ENCODE results near the gene AKNAD1. TPM values are rescaled to one million over a fixed set of nuclear protein-coding genes. Genes with fewer than 3 reads are reported as not detected.

Gene AKNAD1
- total RNA-seq, 4 donors from 2014 or later, result not detected

GRCh38 chr1:108779455-108779854 lies 77.4 kb downstream of the AKNAD1 start:
- in situ Hi-C loops (cut with MboI; ENCODE audit: low pct_ligation_motif_present in 1 of 4, low pct_unique_long_range_greater_than_20kb in 1 of 4, low sequenced_read_pairs in 3 of 4), result no loop called here

GRCh38 chr1:108777839-108778238 lies 79.1 kb downstream of the AKNAD1 start:
- TF ChIP-seq EP300 (IDR thresholded peaks at IDR 0.05; ENCODE audit: low read depth), result no peak
- Histone ChIP-seq H3K27me3 (no peaks in the 10 kb centered on the region), H3K4me3 (no peak overlapping the region), H3K9me3 (no peaks in the 10 kb centered on the region), H3K27ac (no peak overlapping the region), H3K36me3 (peaks cover 0 to 55% (median 23%) of the 10 kb centered on the region in 4 donors), H3K4me1 (no peaks in the 10 kb centered on the region)
- in situ Hi-C loops (cut with MboI; ENCODE audit: low pct_ligation_motif_present in 1 of 4, low pct_unique_long_range_greater_than_20kb in 1 of 4, low sequenced_read_pairs in 3 of 4) (no loop called here), intact Hi-C loops (cut with DNase I; ENCODE audit: low total_unique reads) (no loop called here)
- DNase-seq, result no peak

More at GRCh38 chr1:108779455-108779854, 77.4 kb downstream of the AKNAD1 start:
- Histone ChIP-seq H3K27me3 (no peaks in the 10 kb centered on the region), H3K36me3 (peaks cover 0 to 56% (median 22%) of the 10 kb centered on the region in 4 donors), H3K27ac (no peak overlapping the region), H3K4me3 (no peak overlapping the region), H3K4me1 (no peaks in the 10 kb centered on the region), H3K9me3 (peaks cover 0 to under 1% of the 10 kb centered on the region in 2 donors)
- intact Hi-C loops (cut with DNase I; ENCODE audit: low total_unique reads), result no loop called here
- TF ChIP-seq POLR2AphosphoS5 (IDR thresholded peaks at IDR 0.05), result no peak
- no peak for TF ChIP-seq POLR2A (IDR thresholded peaks at IDR 0.05)
- no peak for TF ChIP-seq EP300 (IDR thresholded peaks at IDR 0.05; ENCODE audit: low read depth)
- TF ChIP-seq CTCF (IDR thresholded peaks at IDR 0.05), result no peak
- no peak for DNase-seq

- no peak for DNase-seq
- TF ChIP-seq CTCF (IDR thresholded peaks at IDR 0.05) (no peak), POLR2A (IDR thresholded peaks at IDR 0.05) (no peak), EP300 (IDR thresholded peaks at IDR 0.05; ENCODE audit: low read depth) (no peak), POLR2AphosphoS5 (IDR thresholded peaks at IDR 0.05) (no peak)
- no peak overlapping the region for H3K4me3 ChIP-seq
- H3K27me3 ChIP-seq, result no peaks in the 10 kb centered on the region
- in situ Hi-C loops (cut with MboI; ENCODE audit: low pct_ligation_motif_present in 1 of 4, low pct_unique_long_range_greater_than_20kb in 1 of 4, low sequenced_read_pairs in 3 of 4), result loop anchor here in 1 of 4 donors (10.0 kb wide), 1 partner anchor 157 kb away; no protein-coding TSS in a partner anchor
- no peaks in the 10 kb centered on the region for H3K4me1 ChIP-seq
- 66 to 91% methylated on average over 2 to 3 of the region's 3 CpGs for WGBS, 2 donors (ENCODE audit: low coverage in 1 of 2)
- peaks cover 0 to 38% (median 12%) of the 10 kb centered on the region in 4 donors for H3K36me3 ChIP-seq
- no peaks in the 10 kb centered on the region for H3K9me3 ChIP-seq
- no peak overlapping the region for H3K27ac ChIP-seq
- intact Hi-C loops (cut with DNase I; ENCODE audit: low total_unique reads), result no loop called here
Measured at GRCh38 chr1:108767708-108768107, 89.2 kb downstream of the AKNAD1 start.

GRCh38 chr1:108767115-108767514 lies 89.8 kb downstream of the AKNAD1 start:
- H3K9me3 ChIP-seq, result no peaks in the 10 kb centered on the region
- no peak overlapping the region for H3K27ac ChIP-seq
- DNase-seq, result no peak
- TF ChIP-seq EP300 (IDR thresholded peaks at IDR 0.05; ENCODE audit: low read depth) (no peak), POLR2A (IDR thresholded peaks at IDR 0.05) (no peak), CTCF (IDR thresholded peaks at IDR 0.05) (no peak), POLR2AphosphoS5 (IDR thresholded peaks at IDR 0.05) (no peak)
- no peaks in the 10 kb centered on the region for H3K4me1 ChIP-seq
- in situ Hi-C loops (cut with MboI; ENCODE audit: low pct_ligation_motif_present in 1 of 4, low pct_unique_long_range_greater_than_20kb in 1 of 4, low sequenced_read_pairs in 3 of 4) (loop anchor here in 1 of 4 donors (10.0 kb wide), 1 partner anchor 158 kb away; no protein-coding TSS in a partner anchor), intact Hi-C loops (cut with DNase I; ENCODE audit: low total_unique reads) (no loop called here)
- WGBS, 2 donors (ENCODE audit: low coverage in 1 of 2), result 57 to 64% methylated on average over 1 of the region's 1 CpG
- peaks cover 0 to 41% (median 12%) of the 10 kb centered on the region in 4 donors for H3K36me3 ChIP-seq
- no peaks in the 10 kb centered on the region for H3K27me3 ChIP-seq
- no peak overlapping the region for H3K4me3 ChIP-seq

Other genes with a start within 250 kb of the AKNAD1 start
- gene HENMT1, start 196.0 kb downstream of the AKNAD1 start, total RNA-seq, result 1 to 10 TPM in 2 of 4 donors, not detected in 2; 4.8 to 5.1 TPM
- 10 to 100 TPM; 11.7 to 56.4 (median 39.2) TPM for gene PRPF38B, start 164.8 kb downstream of the AKNAD1 start, total RNA-seq
- gene FNDC7, start 144.2 kb downstream of the AKNAD1 start, total RNA-seq, result not detected
- gene STXBP3, start 110.4 kb downstream of the AKNAD1 start, total RNA-seq, result 100 to 1,000 TPM in 1 of 4 donors, 10 to 100 TPM in 3; 33.3 to 134 (median 76.3) TPM
- gene GPSM2, start 19.9 kb upstream of the AKNAD1 start, total RNA-seq, result 10 to 100 TPM in 3 of 4 donors, 1 to 10 TPM in 1; 9.7 to 31.0 (median 23.8) TPM
- gene CLCC1, start 106.4 kb upstream of the AKNAD1 start, total RNA-seq, result 10 to 100 TPM; 13.0 to 21.9 (median 18.2) TPM
- 10 to 100 TPM in 2 of 4 donors, 1 to 10 TPM in 2; 6.7 to 12.1 (median 9.7) TPM for gene WDR47, start 185.0 kb upstream of the AKNAD1 start, total RNA-seq
- 10 to 100 TPM in 3 of 4 donors, 1 to 10 TPM in 1; 4.0 to 33.0 (median 32.0) TPM for gene TAF13, start 218.9 kb upstream of the AKNAD1 start, total RNA-seq
- 10 to 100 TPM in 3 of 4 donors, 1 to 10 TPM in 1; 2.2 to 23.0 (median 18.8) TPM for gene TMEM167B, start 233.7 kb upstream of the AKNAD1 start, total RNA-seq